Right forelimb (tissue), 1 donor: ENCODE data around the gene VARS1.
"Not testable (repeated sequence)": the region's sequence is repeated elsewhere in the genome, so short reads cannot be mapped to it uniquely, and the experiment has no call there.

Experiments used
- DNase-seq: peaks from one replicate; pipeline ENCODE4 v3.0.0-alpha.2; 2018

VARS1 gene

GRCh38 chr6:31821301-31822035, 25.9 kb upstream of the VARS1 start:
- DNase-seq = peak; percentile 80

GRCh38 chr6:31820399-31820798, 24.8 kb upstream of the VARS1 start:
- DNase-seq = not testable (repeated sequence)

GRCh38 chr6:31819871-31820299, 24.3 kb upstream of the VARS1 start:
- no peak for DNase-seq

- not testable (repeated sequence) for DNase-seq
These were observed 22.5 kb upstream of the VARS1 start for GRCh38 chr6:31817929-31818511.

- DNase-seq = not testable (repeated sequence)
These were observed 21.8 kb upstream of the VARS1 start for GRCh38 chr6:31817133-31817928.

- DNase-seq = peak; percentile 97
These were observed 19.7 kb upstream of the VARS1 start, which contains the start of the genes HSPA1A and HSPA1L for GRCh38 chr6:31815025-31815838. Gene HSPA1A, plus strand, starts transcription at chr6:31815543. Its CDS starts 214 bp downstream, at chr6:31815757. Gene HSPA1L, minus strand, starts transcription at chr6:31815283. Its CDS starts 3,311 bp downstream, at chr6:31811972.

GRCh38 chr6:31814677-31815024, 19.1 kb upstream of the VARS1 start:
- DNase-seq = peak; percentile 95

- no peak for DNase-seq
These were observed 17.9 kb upstream of the VARS1 start for GRCh38 chr6:31813465-31813849.

GRCh38 chr6:31811645-31812044, 16.1 kb upstream of the VARS1 start:
- DNase-seq = no peak

- not testable (repeated sequence) for DNase-seq
These were observed 13.0 kb upstream of the VARS1 start for GRCh38 chr6:31808599-31808998.

GRCh38 chr6:31806470-31807272, 11.1 kb upstream of the VARS1 start, which contains the start of gene LSM2:
Gene LSM2, minus strand, starts transcription at chr6:31806966. Its CDS starts 209 bp downstream, at chr6:31806757.
- DNase-seq = peak; percentile 97

- DNase-seq = no peak
These were observed 10.5 kb upstream of the VARS1 start for GRCh38 chr6:31805939-31806469.

GRCh38 chr6:31801031-31801927, 5.7 kb upstream of the VARS1 start:
- not testable (repeated sequence) for DNase-seq

- DNase-seq = no peak
These were observed 4.2 kb upstream of the VARS1 start for GRCh38 chr6:31799781-31800180.

- no peak for DNase-seq
These were observed 2.0 kb upstream of the VARS1 start for GRCh38 chr6:31797588-31797987.

- no peak for DNase-seq
These were observed 1.4 kb upstream of the VARS1 start for GRCh38 chr6:31796993-31797385.

- peak; percentile 58 for DNase-seq
These were observed 511 bp downstream of the VARS1 start for GRCh38 chr6:31794866-31795615.

GRCh38 chr6:31794294-31794865, 1.2 kb downstream of the VARS1 start:
- DNase-seq = no peak

GRCh38 chr6:31793927-31794245, 1.7 kb downstream of the VARS1 start:
- DNase-seq = not testable (repeated sequence)
